ENCODE results near the gene DCST1.
A peak's percentile ranks its signal among the peaks of the same experiment; 100 is the strongest.

Gene DCST1

GRCh38 chr1:155079487-155080311 lies 46.1 kb downstream of the DCST1 start:
- Histone ChIP-seq H3K4me3 (peak overlapping the region; percentile 40 to 62 (median 51)), H3K27ac (peak overlapping the region in 19 of 21 experiments; percentile 53 to 90 (median 79))

- H3K27ac ChIP-seq, result peak overlapping the region in 19 of 21 experiments; percentile 36 to 90 (median 77)
- peak overlapping the region; percentile 40 to 62 (median 51) for H3K4me3 ChIP-seq
Observed at GRCh38 chr1:155080312-155081228, 46.9 kb downstream of the DCST1 start.

GRCh38 chr1:155081472-155082300 lies 48.1 kb downstream of the DCST1 start:
- H3K27ac ChIP-seq, result peak overlapping the region in 18 of 21 experiments; percentile 18 to 89 (median 76)

GRCh38 chr1:155082301-155083051 lies 48.9 kb downstream of the DCST1 start:
- peak overlapping the region; percentile 2 to 62 (median 20) for H3K4me3 ChIP-seq
- peak overlapping the region in 17 of 21 experiments; percentile 40 to 91 (median 80) for H3K27ac ChIP-seq

More at GRCh38 chr1:155081472-155082300, 48.1 kb downstream of the DCST1 start:
- peak overlapping the region; percentile 2 to 62 (median 48) for H3K4me3 ChIP-seq

- peak overlapping the region in 18 of 21 experiments; percentile 43 to 91 (median 78) for H3K27ac ChIP-seq
- peak overlapping the region in 3 of 7 experiments; percentile 48 to 62 (median 60) for H3K4me3 ChIP-seq
Observed at GRCh38 chr1:155083052-155083541, 49.5 kb downstream of the DCST1 start.

- Histone ChIP-seq H3K27ac (peak overlapping the region in 19 of 21 experiments; percentile 43 to 91 (median 84)), H3K4me3 (peak overlapping the region; percentile 50 to 85 (median 67))
Observed at GRCh38 chr1:155083865-155084721, 50.5 kb downstream of the DCST1 start.

DNA sequence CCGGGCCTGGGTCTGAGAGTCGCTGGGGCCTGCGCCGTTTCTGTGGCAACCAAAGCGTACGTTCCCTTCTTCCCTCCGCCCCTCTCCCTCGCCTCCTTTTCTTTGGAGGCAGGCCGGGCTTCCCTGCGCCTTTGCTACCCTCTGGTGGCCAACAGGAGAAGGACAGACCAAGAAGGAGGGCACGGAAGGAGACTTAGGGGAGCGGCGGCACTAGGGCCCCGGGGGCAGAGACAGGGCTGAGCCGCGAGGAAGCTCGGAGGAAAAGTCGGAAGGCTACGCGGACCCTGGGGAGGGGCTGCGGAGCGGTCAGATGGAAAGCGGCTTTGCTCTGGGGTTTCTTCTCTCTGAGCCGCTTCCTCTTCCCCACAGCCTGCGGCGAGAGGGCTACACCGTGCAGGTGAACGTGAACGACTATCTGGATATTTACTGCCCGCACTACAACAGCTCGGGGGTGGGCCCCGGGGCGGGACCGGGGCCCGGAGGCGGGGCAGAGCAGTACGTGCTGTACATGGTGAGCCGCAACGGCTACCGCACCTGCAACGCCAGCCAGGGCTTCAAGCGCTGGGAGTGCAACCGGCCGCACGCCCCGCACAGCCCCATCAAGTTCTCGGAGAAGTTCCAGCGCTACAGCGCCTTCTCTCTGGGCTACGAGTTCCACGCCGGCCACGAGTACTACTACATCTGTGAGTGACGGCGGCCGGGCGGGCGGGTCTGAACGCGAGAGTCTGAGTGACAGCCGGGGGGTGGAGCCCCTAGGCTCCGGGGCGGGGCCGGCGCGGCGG lies 51.3 kb downstream of the DCST1 start:
- Histone ChIP-seq H3K27ac (peak overlapping the region in 20 of 21 experiments; percentile 67 to 91 (median 85)), H3K4me3 (peak overlapping the region; percentile 50 to 85 (median 67))

- H3K27ac ChIP-seq, result peak overlapping the region in 20 of 21 experiments; percentile 67 to 91 (median 85)
Observed at GRCh38 chr1:155085504-155086127, 52.0 kb downstream of the DCST1 start.

GRCh38 chr1:155086128-155086741 lies 52.6 kb downstream of the DCST1 start:
- Histone ChIP-seq H3K4me3 (peak overlapping the region in 6 of 7 experiments; percentile 61 to 85 (median 70)), H3K27ac (peak overlapping the region in 16 of 21 experiments; percentile 75 to 91 (median 86))

More at GRCh38 chr1:155085504-155086127, 52.0 kb downstream of the DCST1 start:
- peak overlapping the region; percentile 50 to 85 (median 67) for H3K4me3 ChIP-seq

- Histone ChIP-seq H3K27ac (peak overlapping the region in 2 of 21 experiments; percentile 9 to 89), H3K4me3 (no peak overlapping the region)
Observed at GRCh38 chr1:155086856-155087535, 53.4 kb downstream of the DCST1 start.

DNA sequence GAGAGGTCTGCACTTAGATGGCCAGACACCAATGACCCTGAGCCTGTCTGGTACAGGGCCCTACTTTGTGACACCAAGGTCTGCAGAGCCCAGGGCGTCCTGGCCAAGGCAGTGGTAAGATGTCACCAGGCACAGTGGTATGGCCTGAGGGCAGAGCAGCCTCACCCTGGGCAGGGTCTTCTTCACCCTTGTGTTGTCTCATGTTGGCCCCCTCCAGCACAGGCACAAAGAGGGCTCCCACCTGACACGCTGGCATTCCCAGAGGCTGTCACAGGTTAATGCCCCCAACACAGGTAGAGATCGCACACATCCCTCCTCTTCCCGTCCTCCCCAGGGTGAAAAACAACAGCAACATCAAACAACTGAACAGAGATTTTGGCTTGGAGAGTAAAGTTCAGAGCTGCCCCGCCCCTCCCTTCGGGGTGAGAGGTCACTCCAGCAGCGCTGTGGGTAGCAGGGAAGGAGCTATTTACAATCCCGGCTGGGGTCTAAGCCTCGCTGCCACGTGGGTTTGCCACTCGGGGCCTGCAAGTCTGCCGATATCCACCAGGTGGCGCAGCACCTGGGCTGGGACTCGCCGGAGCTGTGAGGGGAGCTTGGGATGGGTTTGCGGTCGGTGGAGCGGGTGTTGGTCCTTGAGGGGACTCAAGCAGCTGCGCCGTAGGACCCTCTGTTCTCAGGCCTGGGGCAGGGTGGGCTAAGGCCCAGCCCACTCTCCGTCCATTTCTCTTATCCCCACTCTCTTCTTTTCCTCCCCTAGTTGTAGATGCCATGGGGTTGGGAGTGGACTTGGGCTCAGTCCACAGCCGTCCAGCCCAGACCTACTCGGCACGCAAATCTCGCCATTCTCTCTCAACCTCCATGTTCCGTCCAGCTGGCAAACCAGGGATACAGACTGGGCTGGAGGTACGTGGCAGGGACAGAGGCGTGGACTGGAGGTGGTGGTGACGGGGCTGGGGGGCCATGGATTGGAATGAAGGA lies 57.7 kb downstream of the DCST1 start:
- Histone ChIP-seq H3K27ac (no peak overlapping the region), H3K4me3 (peak overlapping the region in 1 of 7 experiments; percentile 1)

DNA sequence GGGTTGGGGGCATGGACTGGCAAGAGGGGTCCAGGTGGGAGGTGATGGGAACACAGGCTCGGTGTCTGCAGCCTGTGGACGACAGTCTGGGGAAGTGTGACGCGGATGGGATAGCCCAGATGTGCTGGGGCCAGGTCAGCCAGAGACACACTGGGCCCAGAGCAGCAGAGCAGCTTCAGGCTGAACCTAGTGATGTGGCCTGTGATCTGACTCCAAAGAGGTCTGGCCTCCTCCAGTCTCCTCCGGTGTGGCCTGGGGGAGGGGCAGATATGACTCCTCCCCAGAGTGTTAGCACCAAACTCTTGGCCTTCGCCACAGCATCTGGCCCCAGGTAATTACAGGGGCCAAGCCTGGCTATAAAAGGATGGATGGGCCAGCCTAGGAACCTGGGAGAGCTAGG lies 58.5 kb downstream of the DCST1 start:
- Histone ChIP-seq H3K27ac (no peak overlapping the region), H3K4me3 (no peak overlapping the region)

GRCh38 chr1:155092641-155093040 lies 59.0 kb downstream of the DCST1 start:
- no peak overlapping the region for H3K27ac ChIP-seq
- no peak overlapping the region for H3K4me3 ChIP-seq
